NT2/D1 (cell line): ENCODE results near the gene CT45A2.
"Not testable (repeated sequence)": the region's sequence is repeated elsewhere in the genome, so short reads cannot be mapped to it uniquely, and the experiment has no call there.

Experiments
- DNase-seq: peaks from one replicate; pipeline ENCODE4 v3.0.0-alpha.2; 2011; ENCODE audit warnings: low read depth, low spot score
- H3K27me3 ChIP-seq: 2 replicates; pipeline ENCODE4 v1.6.0; 2011; ENCODE audit warnings: mild to moderate bottlenecking; ENCODE audit not compliant: insufficient read length, insufficient read depth
- H3K36me3 ChIP-seq: 2 replicates; pipeline ENCODE4 v1.6.1; 2011; ENCODE audit warnings: mild to moderate bottlenecking, low read length, mixed read lengths; ENCODE audit not compliant: insufficient read depth, insufficient read length
- H3K4me1 ChIP-seq: 2 replicates; pipeline ENCODE4 v1.5.1; 2011; ENCODE audit not compliant: insufficient read depth, insufficient read length
- H3K4me3 ChIP-seq: 2 replicates; pipeline ENCODE4 v1.5.1; 2011; ENCODE audit warnings: low read depth; ENCODE audit not compliant: insufficient read length
- H3K9ac ChIP-seq: 2 replicates; pipeline ENCODE4 v1.6.0; 2011; ENCODE audit warnings: low read depth; ENCODE audit not compliant: insufficient read length
- H3K9me3 ChIP-seq: 2 replicates; pipeline ENCODE4 v1.5.1; 2011; ENCODE audit warnings: mild to moderate bottlenecking, low read length; ENCODE audit not compliant: insufficient read depth

CT45A2 gene, protein sequence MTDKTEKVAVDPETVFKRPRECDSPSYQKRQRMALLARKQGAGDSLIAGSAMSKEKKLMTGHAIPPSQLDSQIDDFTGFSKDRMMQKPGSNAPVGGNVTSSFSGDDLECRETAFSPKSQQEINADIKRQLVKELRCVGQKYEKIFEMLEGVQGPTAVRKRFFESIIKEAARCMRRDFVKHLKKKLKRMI

DNA sequence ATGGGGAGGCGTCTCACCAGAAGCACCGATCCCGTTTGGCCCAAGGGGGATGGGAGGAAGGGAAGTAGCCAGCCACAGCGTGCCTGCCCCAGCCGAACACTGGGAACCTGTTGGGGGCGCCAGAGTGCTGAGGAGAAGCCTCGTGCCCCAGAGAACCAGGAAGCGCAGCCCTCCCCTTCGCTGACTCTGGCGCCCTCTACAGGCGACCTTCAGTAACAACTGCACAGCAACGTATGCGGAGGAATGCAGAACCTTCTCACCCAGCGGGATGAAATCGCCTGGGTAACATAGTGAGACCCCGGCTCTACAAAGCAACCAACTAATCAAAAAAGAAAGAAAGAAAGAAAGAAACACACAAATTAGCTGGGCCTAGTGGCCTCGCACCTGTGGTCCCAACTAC lies at the start of gene CT45A2:
Gene CT45A2, minus strand, starts transcription at position 101 of the 400 bp plus-strand sequence. CDS start 3,747 bp downstream, outside the sequence.
- not testable (repeated sequence) for H3K36me3 ChIP-seq, DNase-seq, H3K27me3 ChIP-seq, H3K9ac ChIP-seq, H3K4me3 ChIP-seq, H3K9me3 ChIP-seq, H3K4me1 ChIP-seq

DNA sequence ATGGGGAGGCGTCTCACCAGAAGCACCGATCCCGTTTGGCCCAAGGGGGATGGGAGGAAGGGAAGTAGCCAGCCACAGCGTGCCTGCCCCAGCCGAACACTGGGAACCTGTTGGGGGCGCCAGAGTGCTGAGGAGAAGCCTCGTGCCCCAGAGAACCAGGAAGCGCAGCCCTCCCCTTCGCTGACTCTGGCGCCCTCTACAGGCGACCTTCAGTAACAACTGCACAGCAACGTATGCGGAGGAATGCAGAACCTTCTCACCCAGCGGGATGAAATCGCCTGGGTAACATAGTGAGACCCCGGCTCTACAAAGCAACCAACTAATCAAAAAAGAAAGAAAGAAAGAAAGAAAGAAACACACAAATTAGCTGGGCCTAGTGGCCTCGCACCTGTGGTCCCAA lies 34.6 kb upstream of the CT45A2 start, which contains the start of gene CT45A8:
Gene CT45A8, minus strand, starts transcription at position 101 of the 400 bp plus-strand sequence. CDS start 3,755 bp downstream, outside the sequence.
- DNase-seq, H3K36me3 ChIP-seq, H3K27me3 ChIP-seq, H3K9me3 ChIP-seq, H3K4me1 ChIP-seq, H3K9ac ChIP-seq, H3K4me3 ChIP-seq: not testable (repeated sequence)

DNA sequence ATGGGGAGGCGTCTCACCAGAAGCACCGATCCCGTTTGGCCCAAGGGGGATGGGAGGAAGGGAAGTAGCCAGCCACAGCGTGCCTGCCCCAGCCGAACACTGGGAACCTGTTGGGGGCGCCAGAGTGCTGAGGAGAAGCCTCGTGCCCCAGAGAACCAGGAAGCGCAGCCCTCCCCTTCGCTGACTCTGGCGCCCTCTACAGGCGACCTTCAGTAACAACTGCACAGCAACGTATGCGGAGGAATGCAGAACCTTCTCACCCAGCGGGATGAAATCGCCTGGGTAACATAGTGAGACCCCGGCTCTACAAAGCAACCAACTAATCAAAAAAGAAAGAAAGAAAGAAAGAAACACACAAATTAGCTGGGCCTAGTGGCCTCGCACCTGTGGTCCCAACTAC lies 17.4 kb upstream of the CT45A2 start, which contains the start of gene CT45A7:
Gene CT45A7, minus strand, starts transcription at position 101 of the 400 bp plus-strand sequence. CDS start 3,747 bp downstream, outside the sequence.
- not testable (repeated sequence) for H3K4me1 ChIP-seq, DNase-seq, H3K9me3 ChIP-seq, H3K4me3 ChIP-seq, H3K27me3 ChIP-seq, H3K9ac ChIP-seq, H3K36me3 ChIP-seq

- not testable (repeated sequence) for H3K9ac ChIP-seq, H3K4me3 ChIP-seq, H3K9me3 ChIP-seq, H3K4me1 ChIP-seq, DNase-seq, H3K27me3 ChIP-seq, H3K36me3 ChIP-seq
Observed at GRCh38 chrX:135802687-135803086, 17.1 kb downstream of the CT45A2 start, which contains the start of gene CT45A6. Gene CT45A6, minus strand, starts transcription at chrX:135802787. Its CDS starts 3,794 bp downstream, at chrX:135798993.

GRCh38 chrX:135785403-135785802 lies 34.4 kb downstream of the CT45A2 start, which contains the start of gene CT45A5:
Gene CT45A5, minus strand, starts transcription at chrX:135785503. Its CDS starts 3,774 bp downstream, at chrX:135781729.
- not testable (repeated sequence) for H3K36me3 ChIP-seq, H3K9ac ChIP-seq, DNase-seq, H3K4me1 ChIP-seq, H3K4me3 ChIP-seq, H3K9me3 ChIP-seq, H3K27me3 ChIP-seq

GRCh38 chrX:135768091-135768490 lies 51.7 kb downstream of the CT45A2 start, which contains the start of gene CT45A3:
Gene CT45A3, minus strand, starts transcription at chrX:135768191. Its CDS starts 3,747 bp downstream, at chrX:135764444.
- H3K9ac ChIP-seq, H3K4me1 ChIP-seq, H3K4me3 ChIP-seq, H3K27me3 ChIP-seq, H3K36me3 ChIP-seq, DNase-seq, H3K9me3 ChIP-seq: not testable (repeated sequence)
